Mesenchymal stem cell (in vitro differentiated cells and primary cell): ENCODE data around the gene SNCB.

Experiments used
- DNase-seq: peaks from one replicate; pipeline ENCODE4 v3.0.0-alpha.2; 2013
- H2AFZ ChIP-seq: one replicate; pipeline ENCODE4 v1.6.1; 2013; ENCODE audit warnings: low read depth, mild to moderate bottlenecking, control low read depth, inconsistent platforms, low read length, moderate library complexity
- H2AK5ac ChIP-seq: 2 replicates; pipeline ENCODE4 v1.6.1; 2013; ENCODE audit warnings: low read length, moderate library complexity, mild to moderate bottlenecking, inconsistent platforms; ENCODE audit not compliant: severe bottlenecking
- H2BK120ac ChIP-seq: one replicate; pipeline ENCODE4 v1.6.1; 2013; ENCODE audit warnings: low read depth, mild to moderate bottlenecking, inconsistent platforms, low read length, moderate library complexity
- H2BK12ac ChIP-seq, 2 experiments: one replicate each; pipeline ENCODE4 v1.6.1; 2013; ENCODE audit warnings: inconsistent platforms in 2 of 2, low read length in 2 of 2, mild to moderate bottlenecking in 2 of 2, moderate library complexity in 2 of 2, control low read depth in 1 of 2
- H2BK15ac ChIP-seq: one replicate; pipeline ENCODE4 v1.6.1; 2013; ENCODE audit warnings: mild to moderate bottlenecking, low read depth, inconsistent platforms; ENCODE audit not compliant: poor library complexity, severe bottlenecking
- H2BK5ac ChIP-seq: 2 replicates; pipeline ENCODE4 v1.6.1; 2013; ENCODE audit warnings: low read depth, mild to moderate bottlenecking, low read length, control low read depth, inconsistent platforms; ENCODE audit not compliant: poor library complexity, severe bottlenecking
- H3K14ac ChIP-seq, 2 experiments: one replicate each; pipeline ENCODE4 v1.6.1; 2013; ENCODE audit warnings: inconsistent platforms in 2 of 2, low read length in 2 of 2, control low read depth in 1 of 2, mild to moderate bottlenecking in 1 of 2, moderate library complexity in 1 of 2
- H3K18ac ChIP-seq, 2 experiments: one replicate each; pipeline ENCODE4 v1.6.1; 2013; ENCODE audit warnings: inconsistent platforms in 2 of 2, low read length in 2 of 2, control low read depth in 1 of 2, low read depth in 1 of 2, mild to moderate bottlenecking in 1 of 2
- H3K23ac ChIP-seq, 2 experiments: one replicate each; pipeline ENCODE4 v1.6.1; 2013; ENCODE audit warnings: inconsistent platforms in 2 of 2, low read length in 2 of 2, mild to moderate bottlenecking in 2 of 2, moderate library complexity in 2 of 2, control low read depth in 1 of 2
- H3K27ac ChIP-seq: 2 replicates; pipeline ENCODE4 v1.5.1; 2013; ENCODE audit warnings: mild to moderate bottlenecking, moderate library complexity, low read length, control low read depth, inconsistent platforms; ENCODE audit not compliant: poor library complexity, severe bottlenecking
- H3K27me3 ChIP-seq, 2 experiments: 2 replicates each; pipeline versions ENCODE4 v1.6.1 to v1.7.0; 2013; ENCODE audit warnings: low read length in 2 of 2, mild to moderate bottlenecking in 2 of 2, moderate library complexity in 2 of 2, control low read depth in 1 of 2, inconsistent platforms in 1 of 2; ENCODE audit not compliant: control insufficient read depth in 1 of 2, insufficient read depth in 1 of 2
- H3K36me3 ChIP-seq, 2 experiments: 2 replicates each; pipeline versions ENCODE4 v1.6.1 to v1.7.0; 2013; ENCODE audit warnings: low read length in 2 of 2, control low read depth in 1 of 2, inconsistent platforms in 1 of 2, low read depth in 1 of 2, mild to moderate bottlenecking in 1 of 2; ENCODE audit not compliant: insufficient read depth in 2 of 2, control insufficient read depth in 1 of 2
- H3K4ac ChIP-seq, 2 experiments: one replicate each; pipeline ENCODE4 v1.6.1; 2013; ENCODE audit warnings: inconsistent platforms in 2 of 2, low read length in 2 of 2, mild to moderate bottlenecking in 2 of 2, moderate library complexity in 2 of 2, control low read depth in 1 of 2, low read depth in 1 of 2
- H3K4me1 ChIP-seq: 2 replicates; pipeline ENCODE4 v1.6.1; 2013; ENCODE audit warnings: low read depth, low read length, control low read depth; ENCODE audit not compliant: control insufficient read depth, insufficient read depth
- H3K4me2 ChIP-seq: 2 replicates; pipeline ENCODE4 v1.6.1; 2013; ENCODE audit warnings: low read length, mild to moderate bottlenecking, inconsistent platforms; ENCODE audit not compliant: poor library complexity, severe bottlenecking
- H3K4me3 ChIP-seq, 2 experiments: 2 replicates each; pipeline versions ENCODE4 v1.5.1 to v1.7.0; 2013; ENCODE audit warnings: low read length in 2 of 2, mild to moderate bottlenecking in 2 of 2, control low read depth in 1 of 2, low read depth in 1 of 2; ENCODE audit not compliant: insufficient read depth in 1 of 2
- H3K79me1 ChIP-seq: replicated peaks from 2 replicates; pipeline ENCODE4 v1.6.1; 2013; ENCODE audit warnings: mild to moderate bottlenecking, control low read depth, low read length, inconsistent platforms; ENCODE audit not compliant: poor library complexity, severe bottlenecking
- H3K9ac ChIP-seq: 2 replicates; pipeline ENCODE4 v1.7.0; 2013; ENCODE audit warnings: mild to moderate bottlenecking, low read length, moderate library complexity
- H3K9me3 ChIP-seq: 2 replicates; pipeline ENCODE4 v1.7.0; 2013; ENCODE audit warnings: mild to moderate bottlenecking, low read length; ENCODE audit not compliant: control insufficient read depth
- H4K8ac ChIP-seq: one replicate; pipeline ENCODE4 v1.6.1; 2013; ENCODE audit warnings: inconsistent platforms, mild to moderate bottlenecking, low read length, moderate library complexity
- H4K91ac ChIP-seq: one replicate; pipeline ENCODE4 v1.6.1; 2013; ENCODE audit warnings: mild to moderate bottlenecking, low read length, inconsistent platforms
- WGBS: methylation state at CpG from one replicate; pipeline ENCODE4 v1.1.7; 2013; ENCODE audit warnings: mixed read lengths; 5-methylcytosine and 5-hydroxymethylcytosine counted together

Gene SNCB

GRCh38 chr5:176673651-176674583, 43.6 kb upstream of the SNCB start:
- Histone ChIP-seq H4K8ac (no peak overlapping the region), H4K91ac (no peak overlapping the region), H3K79me1 (no peaks in the 10 kb centered on the region), H3K4ac (no peak overlapping the region), H2BK5ac (no peak overlapping the region), H3K18ac (no peak overlapping the region), H3K14ac (no peak overlapping the region), H3K27ac (no peak overlapping the region), H2AK5ac (no peak overlapping the region), H2BK15ac (no peak overlapping the region), H3K4me1 (peaks cover 14% of the 10 kb centered on the region), H2AFZ (no peak overlapping the region), H3K4me3 (no peak overlapping the region), H3K27me3 (peaks cover 30 to 65% of the 10 kb centered on the region in 2 experiments), H3K36me3 (no peaks in the 10 kb centered on the region), H2BK12ac (no peak overlapping the region), H3K4me2 (no peak overlapping the region), H3K23ac (no peak overlapping the region), H3K9me3 (no peaks in the 10 kb centered on the region), H3K9ac (no peak overlapping the region), H2BK120ac (no peak overlapping the region)
- DNase-seq: no peak
- WGBS: 93% methylated on average over 18 of the region's 18 CpGs

GRCh38 chr5:176671890-176672747, 41.8 kb upstream of the SNCB start:
- no peak overlapping the region for H2BK5ac ChIP-seq
- no peak overlapping the region for H3K9ac ChIP-seq
- no peak overlapping the region for H3K4me2 ChIP-seq
- no peak overlapping the region for H3K23ac ChIP-seq
- H2BK12ac ChIP-seq: no peak overlapping the region
- H4K8ac ChIP-seq: no peak overlapping the region
- no peak overlapping the region for H3K27ac ChIP-seq
- WGBS: 69% methylated on average over 15 of the region's 18 CpGs
- no peak overlapping the region for H3K4me3 ChIP-seq
- H2AK5ac ChIP-seq: no peak overlapping the region
- no peak overlapping the region for H4K91ac ChIP-seq
- no peak overlapping the region for H2AFZ ChIP-seq
- H3K27me3 ChIP-seq: peaks cover 43 to 66% of the 10 kb centered on the region in 2 experiments
- no peaks in the 10 kb centered on the region for H3K9me3 ChIP-seq
- no peak overlapping the region for H2BK15ac ChIP-seq
- peaks cover 12% of the 10 kb centered on the region for H3K4me1 ChIP-seq
- no peak overlapping the region for H2BK120ac ChIP-seq
- no peaks in the 10 kb centered on the region for H3K36me3 ChIP-seq
- H3K18ac ChIP-seq: no peak overlapping the region
- DNase-seq: no peak
- no peak overlapping the region for H3K4ac ChIP-seq
- no peaks in the 10 kb centered on the region for H3K79me1 ChIP-seq
- H3K14ac ChIP-seq: no peak overlapping the region

- H2BK5ac ChIP-seq: no peak overlapping the region
- no peak overlapping the region for H2BK120ac ChIP-seq
- no peak overlapping the region for H3K4ac ChIP-seq
- H3K9ac ChIP-seq: no peak overlapping the region
- H3K4me1 ChIP-seq: peaks cover 6% of the 10 kb centered on the region
- no peak overlapping the region for H2AK5ac ChIP-seq
- no peak overlapping the region for H4K91ac ChIP-seq
- no peaks in the 10 kb centered on the region for H3K79me1 ChIP-seq
- H2BK15ac ChIP-seq: no peak overlapping the region
- H3K18ac ChIP-seq: no peak overlapping the region
- H3K23ac ChIP-seq: no peak overlapping the region
- no peaks in the 10 kb centered on the region for H3K36me3 ChIP-seq
- H2BK12ac ChIP-seq: no peak overlapping the region
- no peak for DNase-seq
- H2AFZ ChIP-seq: no peak overlapping the region
- H3K14ac ChIP-seq: no peak overlapping the region
- H3K4me3 ChIP-seq: no peak overlapping the region
- no peak overlapping the region for H3K4me2 ChIP-seq
- WGBS: 78% methylated on average over 4 of the region's 4 CpGs
- H3K9me3 ChIP-seq: no peaks in the 10 kb centered on the region
- H3K27me3 ChIP-seq: peaks cover 43 to 69% of the 10 kb centered on the region in 2 experiments
- H3K27ac ChIP-seq: no peak overlapping the region
- H4K8ac ChIP-seq: no peak overlapping the region
Observed at GRCh38 chr5:176671399-176671798, 41.1 kb upstream of the SNCB start.

GRCh38 chr5:176670449-176670848, 40.1 kb upstream of the SNCB start:
- Histone ChIP-seq H2BK5ac (no peak overlapping the region), H3K4me2 (no peak overlapping the region), H4K91ac (no peak overlapping the region), H3K9me3 (no peaks in the 10 kb centered on the region), H3K9ac (no peak overlapping the region), H3K4me3 (no peak overlapping the region), H2BK12ac (no peak overlapping the region), H3K18ac (no peak overlapping the region), H3K27me3 (peaks cover 45 to 76% of the 10 kb centered on the region in 2 experiments), H3K4ac (no peak overlapping the region), H3K4me1 (no peaks in the 10 kb centered on the region), H3K27ac (no peak overlapping the region), H2AFZ (no peak overlapping the region), H4K8ac (no peak overlapping the region), H3K79me1 (no peaks in the 10 kb centered on the region), H3K23ac (no peak overlapping the region), H2BK15ac (no peak overlapping the region), H2AK5ac (no peak overlapping the region), H3K36me3 (no peaks in the 10 kb centered on the region), H2BK120ac (no peak overlapping the region), H3K14ac (no peak overlapping the region)
- 83% methylated on average over 8 of the region's 8 CpGs for WGBS
- no peak for DNase-seq
